ENCODE results near the gene MGST2.

DNA sequence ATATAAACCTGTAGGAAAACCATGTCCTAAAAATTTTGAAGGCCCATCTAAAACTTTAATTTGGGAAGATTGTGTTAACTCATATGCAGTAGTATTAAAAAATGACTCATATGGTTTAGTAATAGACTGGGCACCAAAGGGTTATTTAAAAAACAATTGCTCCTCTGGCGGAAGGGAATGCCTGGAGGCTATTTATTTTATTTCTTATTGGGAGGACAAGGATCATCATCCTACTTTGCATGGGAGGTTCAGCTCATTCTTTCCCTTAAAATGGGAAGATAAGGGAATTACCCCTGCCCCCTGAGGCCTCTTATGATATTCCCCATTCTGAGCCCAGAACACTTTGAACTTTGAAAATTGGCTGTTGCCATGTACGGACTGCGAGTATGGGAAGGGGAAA is 29.7 kb upstream of the MGST2 start:
- TF ChIP-seq REST (IDR thresholded peaks at IDR 0.05; ENCODE audit: borderline replicate concordance) (no peak), CTCF (IDR thresholded peaks at IDR 0.05; ENCODE audit: poor library complexity, severe bottlenecking) (no peak)

All from neural cell (in vitro differentiated cells).